A549 (cell line): ENCODE data around the gene MIX23. TPM values are rescaled to one million over a fixed set of nuclear protein-coding genes. Genes with fewer than 3 reads are reported as not detected.

ENCODE experiments used
- ATAC-seq, 2 experiments: fragments of 200-7000 bp in 1 of 2; fragments of >200 bp in 1 of 2; cut with Nextera tagmentation in 1 of 2; cut with Tn5 transposase in 1 of 2; 3 replicates each; pipeline versions ENCODE4 v1.8.0 to v1.9.1; 2018 to 2020; ENCODE audit warnings: mild to moderate bottlenecking in 1 of 2, moderate library complexity in 1 of 2
- CTCF ChIA-PET: fragments of 300-600 bp; sonication (Branson Sonifier 250); formaldehyde crosslinking; extraction: SDS; loops from one replicate; lab custom pipeline; 2021; ENCODE audit warnings: antibody characterized with exemption, inconsistent platforms; lab: Yijun Ruan, JAX
- POLR2A ChIA-PET: fragments of 350-600 bp; formaldehyde crosslinking; extraction: SDS; loops from one replicate; lab custom pipeline; 2021; ENCODE audit warnings: antibody characterized with exemption, inconsistent platforms; lab: Yijun Ruan, JAX
- DNase-seq, 2 experiments: peaks; one replicate each; pipeline versions ENCODE4 v3.0.0 to v3.0.0-alpha.2; 2011 to 2016; ENCODE audit warnings: low read depth in 1 of 2, low spot score in 1 of 2
- FAIRE-seq: peaks from 2 replicates; lab custom pipeline; 2011; peaks lifted over from hg19 to GRCh38; lab: Jason Lieb, UNC
- H3K27ac ChIP-seq, 2 experiments: fragments of >200 bp; sonication (Bioruptor Twin); formaldehyde crosslinking; 3 replicates each; pipeline ENCODE4 v1.5.1; 2016 to 2017
- H3K4me1 ChIP-seq: fragments of >200 bp; sonication (Bioruptor Twin); formaldehyde crosslinking; 3 replicates; pipeline ENCODE4 v1.6.1; 2016
- H3K4me2 ChIP-seq: fragments of >200 bp; sonication (Bioruptor Twin); formaldehyde crosslinking; 3 replicates; pipeline ENCODE4 v1.6.1; 2016
- H3K4me3 ChIP-seq: fragments of >200 bp; sonication (Bioruptor Twin); formaldehyde crosslinking; 3 replicates; pipeline ENCODE4 v1.5.1; 2016
- H3K9me3 ChIP-seq: fragments of >200 bp; sonication (Bioruptor Twin); formaldehyde crosslinking; 3 replicates; pipeline ENCODE4 v1.6.1; 2016
- ATOH8 ChIP-seq: fragments of 250-450 bp; sonication (Bioruptor Pico); IDR thresholded peaks from 2 replicates; pipeline ENCODE4 v1.5.0; 2020; ENCODE audit warnings: low read depth, mild to moderate bottlenecking, moderate library complexity
- BCL3 ChIP-seq: fragments of >200 bp; sonication (Bioruptor Twin); formaldehyde crosslinking; IDR thresholded peaks from 3 replicates; pipeline ENCODE4 v1.6.1; 2016
- BHLHE40 ChIP-seq: IDR thresholded peaks from 2 replicates; pipeline ENCODE4 v1.6.1; 2012; ENCODE audit warnings: low read depth, low read length, inconsistent platforms
- CBX8 ChIP-seq: fragments of 200-600 bp; sonication (generic); IDR thresholded peaks from 2 replicates; pipeline ENCODE4 v1.6.1; 2016
- CEBPB ChIP-seq, 2 experiments: fragments of >200 bp in 1 of 2; sonication (Bioruptor Twin) in 1 of 2; formaldehyde crosslinking in 1 of 2; IDR thresholded peaks; 2 replicates each; pipeline ENCODE4 v1.6.1; 2012 to 2016
- CHD2 ChIP-seq: fragments of 150-350 bp; IDR thresholded peaks from 2 replicates; pipeline ENCODE4 v1.6.1; 2014; ENCODE audit warnings: low read length; ENCODE audit not compliant: partially characterized antibody
- CHD4 ChIP-seq: fragments of 200-600 bp; sonication (generic); IDR thresholded peaks from 2 replicates; pipeline ENCODE4 v1.6.1; 2016; ENCODE audit warnings: antibody characterized with exemption, mild to moderate bottlenecking, borderline replicate concordance
- CTCF ChIP-seq: fragments of >200 bp; sonication (Bioruptor Twin); formaldehyde crosslinking; IDR thresholded peaks from 3 replicates; pipeline ENCODE4 v1.5.1; 2016
- E2F6 ChIP-seq: IDR thresholded peaks from 2 replicates; pipeline ENCODE4 v1.6.1; 2012; ENCODE audit warnings: low read depth, borderline replicate concordance
- EHMT2 ChIP-seq: fragments of 200-600 bp; sonication (generic); IDR thresholded peaks from 2 replicates; pipeline ENCODE4 v1.6.1; 2016; ENCODE audit warnings: antibody characterized with exemption, low read depth, mild to moderate bottlenecking, moderate library complexity
- EP300 ChIP-seq, 2 experiments: fragments of >200 bp; sonication (Bioruptor Twin); formaldehyde crosslinking; IDR thresholded peaks; 2 replicates in 1 of 2; 3 replicates in 1 of 2; pipeline ENCODE4 v1.6.1; 2016 to 2017
- GATA3 ChIP-seq: IDR thresholded peaks from 2 replicates; pipeline ENCODE4 v1.6.1; 2012; ENCODE audit warnings: borderline replicate concordance
- HEYL ChIP-seq: fragments of 250-450 bp; sonication (Bioruptor Pico); IDR thresholded peaks from 2 replicates; pipeline ENCODE4 v1.8.0; 2021; ENCODE audit warnings: mild to moderate bottlenecking, moderate library complexity
- HOXB5 ChIP-seq: fragments of 250-450 bp; sonication (Bioruptor Pico); IDR thresholded peaks from 2 replicates; pipeline ENCODE4 v1.5.0; 2020; ENCODE audit warnings: mild to moderate bottlenecking, moderate library complexity
- JUNB ChIP-seq: fragments of >200 bp; sonication (Bioruptor Twin); formaldehyde crosslinking; IDR thresholded peaks from 2 replicates; pipeline ENCODE4 v1.6.1; 2016
- MAZ ChIP-seq: fragments of 150-350 bp; IDR thresholded peaks from 2 replicates; pipeline ENCODE4 v1.6.1; 2014; ENCODE audit warnings: antibody characterized with exemption, low read depth, low read length, borderline replicate concordance
- MYC ChIP-seq: IDR thresholded peaks from 2 replicates; pipeline ENCODE4 v1.6.1; 2012; ENCODE audit warnings: mild to moderate bottlenecking, inconsistent platforms, low read length, improper control_type of control experiment, borderline replicate concordance
- NFE2L2 ChIP-seq: fragments of 150-350 bp; conservative IDR thresholded peaks from 2 replicates; pipeline ENCODE4 v1.6.1; 2014; ENCODE audit warnings: low read length
- NPAS2 ChIP-seq: fragments of 250-450 bp; sonication (Bioruptor Pico); IDR thresholded peaks from 2 replicates; pipeline ENCODE4 v1.8.0; 2022; ENCODE audit warnings: mild to moderate bottlenecking, moderate library complexity, borderline replicate concordance
- POLR2A ChIP-seq: IDR thresholded peaks from 2 replicates; pipeline ENCODE4 v1.6.1; 2012; ENCODE audit warnings: mild to moderate bottlenecking, low read length
- POLR2AphosphoS2 ChIP-seq: conservative IDR thresholded peaks from 2 replicates; pipeline ENCODE4 v1.6.1; 2012; ENCODE audit warnings: low read length, improper control_type of control experiment, inconsistent platforms
- RARB ChIP-seq: fragments of 250-450 bp; sonication (Bioruptor Pico); IDR thresholded peaks from 2 replicates; pipeline ENCODE4 v1.8.0; 2021; ENCODE audit warnings: mild to moderate bottlenecking, moderate library complexity
- RFX5 ChIP-seq: fragments of 450-650 bp; IDR thresholded peaks from 2 replicates; pipeline ENCODE4 v1.7.1; 2014; ENCODE audit warnings: antibody characterized with exemption, mild to moderate bottlenecking, moderate library complexity
- SMC3 ChIP-seq: fragments of >200 bp; sonication (Bioruptor Twin); formaldehyde crosslinking; IDR thresholded peaks from 3 replicates; pipeline ENCODE4 v1.6.1; 2018; ENCODE audit warnings: inconsistent platforms
- SREBF2 ChIP-seq: fragments of 450-650 bp; IDR thresholded peaks from 2 replicates; pipeline ENCODE4 v1.6.1; 2014; ENCODE audit warnings: mild to moderate bottlenecking, moderate library complexity
- TFCP2L1 ChIP-seq: fragments of 250-450 bp; sonication (Bioruptor Pico); IDR thresholded peaks from 2 replicates; pipeline ENCODE4 v1.5.0; 2021; ENCODE audit warnings: mild to moderate bottlenecking
- USF2 ChIP-seq: fragments of 450-650 bp; IDR thresholded peaks from 2 replicates; pipeline ENCODE4 v1.6.1; 2014; ENCODE audit warnings: antibody characterized with exemption
- ZC3H11A ChIP-seq: fragments of 450-650 bp; IDR thresholded peaks from 2 replicates; pipeline ENCODE4 v1.6.1; 2014; ENCODE audit warnings: antibody characterized with exemption, mild to moderate bottlenecking
- ZNF302 ChIP-seq: fragments of 250-450 bp; sonication (Bioruptor Pico); IDR thresholded peaks from 2 replicates; pipeline ENCODE4 v1.9.0; 2021; ENCODE audit warnings: inconsistent platforms, mild to moderate bottlenecking, moderate library complexity
- ZSCAN20 ChIP-seq: fragments of 250-450 bp; sonication (Bioruptor Pico); IDR thresholded peaks from 2 replicates; pipeline ENCODE4 v1.8.0; 2022; ENCODE audit warnings: mild to moderate bottlenecking, moderate library complexity
- WGBS: methylation state at CpG from one replicate; pipeline ENCODE4 v1.1.6; 2017; ENCODE audit errors: missing lambda C conversion rate; 5-methylcytosine and 5-hydroxymethylcytosine counted together
- polyA plus RNA-seq, 4 experiments: library from polyadenylated mRNA; depleted of rRNA in 3 of 4; stranded (reverse); fragments of >200 nt; fragmentation: RNase III in 1 of 4; extraction: RNeasy Plus Mini Kit Qiagen cat#74134 plus additional on column Dnase treatment in 1 of 4; gene quantifications; 2 replicates in 3 of 4; 3 replicates in 1 of 4; pipeline ENCODE4 v1.2.3, GENCODE V29; 2011 to 2017

MIX23 gene
- polyA plus RNA-seq, 2 of the 4 experiments (the other 2 are of a cell fraction), result 51.6 to 54.1 TPM

GRCh38 chr3:122316368-122316767 is 66.7 kb downstream of the MIX23 start:
- 65% methylated on average over 5 of the region's 5 CpGs for WGBS
- H3K4me1 ChIP-seq, result no peaks in the 10 kb centered on the region
- POLR2A ChIA-PET, result no interaction called here
- H3K9me3 ChIP-seq, result no peaks in the 10 kb centered on the region; the same call in 2 of the 3 replicates
- ATAC-seq (no peak), FAIRE-seq (no peak), DNase-seq (no peak)
- H3K27ac ChIP-seq, result no peak overlapping the region
- no peak overlapping the region for H3K4me2 ChIP-seq
- CTCF ChIA-PET, result interaction anchor here (0.9 to 2.1 kb wide), 2 partner anchors 10 to 15 kb away, joined by 3 to 5 read pairs; no protein-coding TSS in a partner anchor
- H3K4me3 ChIP-seq, result no peak overlapping the region
- TF ChIP-seq RFX5, result no peak
- TF ChIP-seq EP300 (IDR thresholded peaks at IDR 0.05), result no peak
- TF ChIP-seq NPAS2, result no peak
- no peak for TF ChIP-seq CEBPB (IDR thresholded peaks at IDR 0.05)
- TF ChIP-seq TFCP2L1, result no peak
- TF ChIP-seq, all 56 proteins: peak for 0

- FAIRE-seq (no peak), ATAC-seq (peak in 1 of 2 experiments; percentile 22; a peak in 1 of 6 replicates), DNase-seq (no peak)
- Histone ChIP-seq H3K27ac (no peak overlapping the region), H3K4me2 (no peak overlapping the region), H3K9me3 (no peaks in the 10 kb centered on the region; the same call in 2 of the 3 replicates), H3K4me1 (no peaks in the 10 kb centered on the region), H3K4me3 (no peak overlapping the region)
- ChIA-PET POLR2A (no interaction called here), CTCF (interaction anchor here (0.9 to 2.1 kb wide), 2 partner anchors 9 to 14 kb away, joined by 3 to 5 read pairs; no protein-coding TSS in a partner anchor)
- WGBS, result 63% methylated on average over 4 of the region's 4 CpGs
- TF ChIP-seq ZNF302, result no peak
- no peak for TF ChIP-seq RFX5
- no peak for TF ChIP-seq BHLHE40
- no peak for TF ChIP-seq HEYL (CRISPR knock-in tag)
- TF ChIP-seq CEBPB (IDR thresholded peaks at IDR 0.05), result no peak
- TF ChIP-seq SMC3, result no peak
- no peak for TF ChIP-seq RARB (CRISPR knock-in tag)
- TF ChIP-seq CBX8, result no peak
- no peak for TF ChIP-seq TFCP2L1
- no peak for TF ChIP-seq POLR2AphosphoS2
- no peak for TF ChIP-seq NFE2L2
- no peak for TF ChIP-seq CHD2
- TF ChIP-seq MAZ, result no peak
- no peak for TF ChIP-seq CTCF
- TF ChIP-seq ZC3H11A, result no peak
- TF ChIP-seq CHD4, result no peak
- no peak for TF ChIP-seq SREBF2
- TF ChIP-seq E2F6, result no peak
- no peak for TF ChIP-seq USF2
- no peak for TF ChIP-seq EHMT2
Observed at GRCh38 chr3:122315619-122316018, 67.4 kb downstream of the MIX23 start.

- CTCF ChIA-PET, result interaction anchor here (0.7 to 2.1 kb wide), 3 partner anchors 8 to 221 kb away, joined by 3 to 5 read pairs (median 4); no protein-coding TSS in a partner anchor
Observed at GRCh38 chr3:122314228-122314876, 68.7 kb downstream of the MIX23 start.

More at GRCh38 chr3:122314228-122314876, 68.7 kb downstream of the MIX23 start:
- TF ChIP-seq CEBPB (IDR thresholded peaks at IDR 0.05) (no peak), HOXB5 (CRISPR knock-in tag) (no peak), POLR2A (no peak), MYC (no peak), JUNB (no peak), NPAS2 (no peak), ATOH8 (CRISPR knock-in tag) (no peak), NFE2L2 (no peak), CHD2 (no peak), BCL3 (no peak), ZSCAN20 (no peak), GATA3 (no peak)
- DNase-seq (no peak), ATAC-seq (no peak), FAIRE-seq (no peak)
- WGBS, result 13% methylated on average over 2 of the region's 2 CpGs
- H3K27ac ChIP-seq, result no peak overlapping the region
- H3K4me1 ChIP-seq, result no peaks in the 10 kb centered on the region
- POLR2A ChIA-PET, result no interaction called here
- no peaks in the 10 kb centered on the region; the same call in 2 of the 3 replicates for H3K9me3 ChIP-seq
- H3K4me2 ChIP-seq, result no peak overlapping the region
- no peak overlapping the region for H3K4me3 ChIP-seq
